Left cardiac atrium (tissue), 4 donors: ENCODE data around the gene ZNF181. TPM values are rescaled to one million over a fixed set of nuclear protein-coding genes. Genes with fewer than 3 reads are reported as not detected.

ENCODE experiments used
- ATAC-seq, 2 donors: fragments of 200-7000 bp; cut with Tn5 transposase; one replicate each; pipeline ENCODE4 v1.9.1; 2020; ENCODE audit warnings: mild to moderate bottlenecking in 2 of 2, moderate library complexity in 2 of 2
- DNase-seq: peaks from one replicate; pipeline ENCODE4 v3.0.0-alpha.2; 2020
- intact Hi-C, 2 donors: fragments of 100-400 bp; cut with DNase I; formaldehyde crosslinking; loops; one replicate each; pipeline versions ENCODE4 v1.14.1 to v1.15.1; 2022 to 2023
- total RNA-seq, 2 donors: library from RNA; stranded (reverse); fragmentation: NEBNext Ultra II Directional; extraction: Animal tissue kit (Norgen Biotek cat#: 25700); gene quantifications; one replicate each; pipeline ENCODE4 v1.2.1, GENCODE V29; 2021
- donor health status: DM: no; HTN: yes; CAD: no.
- donor health status: DM: no; HTN: yes; CAD: no; lungs with severe emphysema.
- donor health status: DM: yes; HTN: yes; CAD: no.
- donor health status: Dilated cardiomyopathy.

Gene ZNF181
- total RNA-seq, 2 donors from 2014 or later = 17.1 to 19.9 TPM

- no peak for ATAC-seq
- intact Hi-C loops = loop anchor here in 1 of 2 donors (2.0 to 5.0 kb wide), 3 partner anchors 38 to 192 kb away; partner anchors contain the start of genes SCGB2B2, ZNF30, ZNF302 and ZNF599
- DNase-seq = no peak
Observed at GRCh38 chr19:34734537-34735103, 577 bp downstream of the ZNF181 start.

- ATAC-seq (no peak), DNase-seq (no peak)
- intact Hi-C loops = no loop called here
Observed at GRCh38 chr19:34744896-34745690, 11.1 kb downstream of the ZNF181 start.

GRCh38 chr19:34757441-34757840 is 23.4 kb downstream of the ZNF181 start:
- DNase-seq = no peak
- intact Hi-C loops = no loop called here
- no peak for ATAC-seq

- intact Hi-C loops = no loop called here
- ATAC-seq (no peak), DNase-seq (no peak)
Observed at GRCh38 chr19:34759218-34759917, 25.3 kb downstream of the ZNF181 start.

GRCh38 chr19:34766386-34766785 is 32.3 kb downstream of the ZNF181 start:
- ATAC-seq (no peak), DNase-seq (no peak)
- intact Hi-C loops = no loop called here

- intact Hi-C loops = no loop called here
- no peak for DNase-seq
- no peak for ATAC-seq
Observed at GRCh38 chr19:34767951-34768350, 33.9 kb downstream of the ZNF181 start.

GRCh38 chr19:34772697-34773554 is 38.9 kb downstream of the ZNF181 start, which contains the start of gene ZNF599:
Gene ZNF599, minus strand, starts transcription at chr19:34773215. Its CDS starts 374 bp downstream, at chr19:34772841.
- peak; percentile 93 for DNase-seq
- intact Hi-C loops = loop anchor here in 1 of 2 donors (2.0 kb wide), 1 partner anchor 38 kb away; the partner anchor contains the start of gene ZNF181

GRCh38 chr19:34773555-34773864 is 39.5 kb downstream of the ZNF181 start:
- intact Hi-C loops = loop anchor here in 1 of 2 donors (2.0 kb wide), 1 partner anchor 39 kb away; the partner anchor contains the start of gene ZNF181
- ATAC-seq (no peak), DNase-seq (no peak)

More at GRCh38 chr19:34772697-34773554, 38.9 kb downstream of the ZNF181 start, which contains the start of gene ZNF599:
- peak; percentile 99 to 100 for ATAC-seq

- DNase-seq (no peak), ATAC-seq (no peak)
- intact Hi-C loops = no loop called here
Observed at GRCh38 chr19:34774857-34775256, 40.8 kb downstream of the ZNF181 start.

GRCh38 chr19:34778342-34778741 is 44.3 kb downstream of the ZNF181 start:
- ATAC-seq (no peak), DNase-seq (no peak)
- intact Hi-C loops = no loop called here

GRCh38 chr19:34779652-34780051 is 45.6 kb downstream of the ZNF181 start:
- intact Hi-C loops = no loop called here

GRCh38 chr19:34786236-34786635 is 52.2 kb downstream of the ZNF181 start:
- intact Hi-C loops = no loop called here
- no peak for DNase-seq
- ATAC-seq = no peak

More at GRCh38 chr19:34779652-34780051, 45.6 kb downstream of the ZNF181 start:
- DNase-seq = no peak
- no peak for ATAC-seq

GRCh38 chr19:34787059-34787824 is 53.2 kb downstream of the ZNF181 start:
- intact Hi-C loops = no loop called here
- DNase-seq = no peak
- peak; percentile 73 to 91 for ATAC-seq

GRCh38 chr19:34788074-34788473 is 54.0 kb downstream of the ZNF181 start:
- no peak for DNase-seq
- no peak for ATAC-seq
- intact Hi-C loops = no loop called here

- peak in 1 of 2 donors; percentile 63 for ATAC-seq
- intact Hi-C loops = no loop called here
- DNase-seq = no peak
Observed at GRCh38 chr19:34793565-34793964, 59.5 kb downstream of the ZNF181 start.

GRCh38 chr19:34794066-34794960 is 60.3 kb downstream of the ZNF181 start:
- ATAC-seq = peak in 1 of 2 donors; percentile 73
- intact Hi-C loops = no loop called here
- no peak for DNase-seq
